GM12865 (cell line): ENCODE measurements around the gene THUMPD2.

Experiments
- DNase-seq: peaks from one replicate; pipeline ENCODE4 v3.0.0; 2010; ENCODE audit warnings: low read depth
- H3K4me3 ChIP-seq: 2 replicates; pipeline ENCODE4 v1.5.1; 2011; ENCODE audit warnings: mild to moderate bottlenecking, low read depth, low read length, control low read depth
- CTCF ChIP-seq: IDR thresholded peaks from 2 replicates; pipeline ENCODE4 v1.5.1; 2011; ENCODE audit warnings: low read length, control low read depth, low read depth, inconsistent platforms; ENCODE audit not compliant: insufficient read depth; ENCODE audit errors: missing control alignments

Gene THUMPD2

GRCh38 chr2:39778775-39779340 lies at the start of gene THUMPD2:
TSS of gene THUMPD2 (minus strand) at chr2:39779258. CDS start at chr2:39779239, 19 bp downstream.
- DNase-seq, result peak; percentile 88
- H3K4me3 ChIP-seq, result peak within 1 kb of the TSS; percentile 89
- TF ChIP-seq CTCF, result no peak

- TF ChIP-seq CTCF, result no peak
- no peak for DNase-seq
- H3K4me3 ChIP-seq, result no peak overlapping the region
These were observed 42.8 kb upstream of the THUMPD2 start for GRCh38 chr2:39821871-39822270.

GRCh38 chr2:39816845-39817244 lies 37.8 kb upstream of the THUMPD2 start:
- no peak for DNase-seq
- H3K4me3 ChIP-seq, result no peak overlapping the region
- TF ChIP-seq CTCF, result no peak

DNA sequence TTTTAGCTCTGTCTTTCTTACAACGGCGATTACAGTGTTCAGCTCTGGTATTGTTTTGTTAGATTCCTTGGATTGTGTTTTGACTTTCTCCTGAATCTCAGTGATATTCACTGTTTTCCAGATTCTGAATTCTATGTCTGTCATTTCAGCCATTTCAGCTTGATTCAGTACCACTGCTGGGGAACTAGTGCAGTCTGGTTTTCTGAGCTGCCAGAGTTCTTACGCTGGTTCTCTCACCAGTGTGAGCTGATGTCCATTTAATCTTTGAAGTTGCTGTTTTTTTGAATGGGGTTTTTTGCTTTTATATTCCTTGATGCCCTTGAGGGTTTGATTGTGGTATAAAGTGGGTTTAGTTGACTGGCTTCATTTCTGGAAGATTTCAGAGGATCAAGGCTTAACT lies 37.4 kb upstream of the THUMPD2 start:
- no peak for TF ChIP-seq CTCF
- no peak for DNase-seq
- no peak overlapping the region for H3K4me3 ChIP-seq

- H3K4me3 ChIP-seq, result no peak overlapping the region
- DNase-seq, result no peak
- TF ChIP-seq CTCF, result no peak
These were observed 27.0 kb upstream of the THUMPD2 start for GRCh38 chr2:39805936-39806608.

DNA sequence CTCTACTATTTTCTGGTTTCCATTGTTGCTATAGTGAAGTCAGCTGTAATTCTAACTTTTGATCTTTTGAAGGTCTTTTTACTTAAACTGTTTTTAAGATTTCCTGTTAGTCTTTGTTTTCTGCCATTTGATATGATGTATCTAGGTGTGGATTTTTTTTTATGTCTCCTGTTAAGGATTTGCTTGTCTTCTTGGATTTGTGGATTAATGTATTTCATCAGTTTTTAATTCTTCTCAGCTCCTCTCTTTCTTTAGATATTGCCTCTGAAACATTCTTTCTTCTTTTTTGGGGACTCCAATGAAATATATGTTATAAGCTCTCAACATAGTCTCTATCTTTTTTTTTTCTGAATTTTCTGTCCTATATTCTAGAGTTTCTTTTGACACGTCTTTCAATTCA lies 24.8 kb upstream of the THUMPD2 start:
- no peak for DNase-seq
- no peak for TF ChIP-seq CTCF
- H3K4me3 ChIP-seq, result no peak overlapping the region

DNA sequence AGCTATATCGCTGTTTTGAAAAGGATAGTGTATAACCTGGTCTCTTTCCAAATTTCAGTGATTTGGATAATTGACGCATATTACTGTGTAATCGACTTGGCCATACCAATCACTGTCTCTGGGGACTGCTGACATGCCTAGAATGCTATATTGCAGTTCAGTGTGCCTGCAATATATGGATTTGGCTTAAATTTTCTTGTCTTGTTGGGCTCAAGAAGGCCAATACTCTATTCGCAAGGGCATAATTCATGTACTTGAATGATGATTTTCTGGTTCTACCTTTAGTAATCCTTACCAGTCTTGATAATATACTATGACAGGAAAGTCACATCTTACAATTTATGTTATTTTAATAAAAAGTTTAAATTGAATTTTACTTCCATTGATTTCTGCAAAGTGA lies 21.7 kb upstream of the THUMPD2 start:
- TF ChIP-seq CTCF, result no peak
- no peak overlapping the region for H3K4me3 ChIP-seq
- DNase-seq, result no peak
